K562 (cell line): ENCODE measurements around the gene KRT36. TPM values are rescaled to one million over a fixed set of nuclear protein-coding genes. Genes with fewer than 3 reads are reported as not detected.

ENCODE experiments used
- ATAC-seq: fragments of 200-7000 bp; cut with Tn5 transposase; 3 replicates; pipeline ENCODE4 v1.9.1; 2020; ENCODE audit warnings: moderate library complexity
- BruUV-seq: library from RNA; stranded (reverse); fragments of 400-500 nt; replicated peaks from 2 replicates; lab custom pipeline; 2021; lab: Mats Ljungman, UMichigan
- CTCF ChIA-PET: fragments of 300-600 bp; formaldehyde crosslinking; extraction: SDS; loops from one replicate; lab custom pipeline; 2021; ENCODE audit warnings: low intra/inter-chr PET ratio; lab: Yijun Ruan, JAX
- POLR2A ChIA-PET: fragments of 300-600, 350-650 bp; sonication (Branson Sonifier 250); formaldehyde crosslinking; extraction: SDS; loops from one replicate; lab custom pipeline; 2021; ENCODE audit warnings: antibody characterized with exemption, inconsistent platforms; lab: Yijun Ruan, JAX
- DNase-seq, 4 experiments: peaks; one replicate each; pipeline versions ENCODE4 v3.0.0 to v3.0.0-alpha.2; 2011 to 2018; ENCODE audit warnings: low spot score in 3 of 4, mixed read lengths in 3 of 4; ENCODE audit errors: extremely low read depth in 1 of 4
- FAIRE-seq: peaks from 2 replicates; lab custom pipeline; 2011; peaks lifted over from hg19 to GRCh38; lab: Jason Lieb, UNC
- H2AFZ ChIP-seq: 2 replicates; pipeline ENCODE4 v1.6.0; 2011; ENCODE audit warnings: low read depth, low read length, control low read depth, inconsistent platforms
- H3K27ac ChIP-seq: fragments of 200-600 bp; 3 replicates; pipeline ENCODE4 v1.8.0; 2011; ENCODE audit warnings: low read depth, mild to moderate bottlenecking, control low read depth, inconsistent platforms, low read length, moderate library complexity, mixed read lengths; ENCODE audit errors: extremely low read depth
- H3K27me3 ChIP-seq, 2 experiments: fragments of 300-600 bp in 1 of 2; 2 replicates in 1 of 2; 3 replicates in 1 of 2; pipeline versions ENCODE4 v1.6.0 to v1.8.0; 2011; ENCODE audit warnings: inconsistent platforms in 2 of 2, low read length in 2 of 2, mild to moderate bottlenecking in 1 of 2, mixed read lengths in 1 of 2, moderate library complexity in 1 of 2; ENCODE audit not compliant: control insufficient read depth in 2 of 2, insufficient read depth in 2 of 2
- H3K36me3 ChIP-seq: fragments of 300-600 bp; 3 replicates; pipeline ENCODE4 v1.8.0; 2011; ENCODE audit warnings: mild to moderate bottlenecking, low read length, inconsistent platforms; ENCODE audit not compliant: control insufficient read depth, insufficient read depth
- H3K4me1 ChIP-seq, 2 experiments: fragments of 200-600 bp in 1 of 2; replicated peaks in 1 of 2; 2 replicates in 1 of 2; 3 replicates in 1 of 2; pipeline versions ENCODE4 v1.5.1 to v1.8.0; 2011; ENCODE audit warnings: inconsistent platforms in 2 of 2, low read length in 2 of 2, mild to moderate bottlenecking in 1 of 2, mixed read lengths in 1 of 2, moderate library complexity in 1 of 2; ENCODE audit not compliant: control insufficient read depth in 2 of 2, insufficient read depth in 2 of 2
- H3K4me2 ChIP-seq: 2 replicates; pipeline ENCODE4 v1.6.1; 2011; ENCODE audit warnings: low read length, control low read depth, inconsistent platforms, mixed read lengths; ENCODE audit not compliant: insufficient read depth
- H3K4me3 ChIP-seq: fragments of 200-600 bp; sonication (generic), shearing (Covaris generic); 2 replicates; pipeline ENCODE4 v1.5.1; 2016; ENCODE audit warnings: control low read depth, inconsistent platforms
- H3K79me2 ChIP-seq: fragments of 200-600 bp; 3 replicates; pipeline ENCODE4 v1.8.0; 2011; ENCODE audit warnings: low read length, inconsistent platforms; ENCODE audit not compliant: control insufficient read depth, insufficient read depth
- H3K9ac ChIP-seq, 2 experiments: 2 replicates each; pipeline versions ENCODE4 v1.6.0 to v1.6.1; 2011; ENCODE audit warnings: low read depth in 2 of 2, low read length in 2 of 2, control low read depth in 1 of 2, inconsistent platforms in 1 of 2, mild to moderate bottlenecking in 1 of 2, mixed read lengths in 1 of 2; ENCODE audit not compliant: insufficient read depth in 1 of 2
- H3K9me1 ChIP-seq: one replicate; pipeline ENCODE4 v1.6.0; 2011; ENCODE audit warnings: inconsistent platforms, mild to moderate bottlenecking, low read length, moderate library complexity; ENCODE audit not compliant: control insufficient read depth, insufficient read depth
- H3K9me3 ChIP-seq: replicated peaks from 2 replicates; pipeline ENCODE4 v1.5.1; 2011; ENCODE audit warnings: low read depth, low read length, inconsistent platforms; ENCODE audit not compliant: control insufficient read depth, insufficient read depth
- H4K20me1 ChIP-seq: replicated peaks from 2 replicates; pipeline ENCODE4 v1.6.1; 2011; ENCODE audit warnings: low read length, inconsistent platforms, mixed read lengths; ENCODE audit not compliant: control insufficient read depth, insufficient read depth
- MEIS2 ChIP-seq: fragments of 450-650 bp; IDR thresholded peaks from 2 replicates; pipeline ENCODE4 v1.6.1; 2014; ENCODE audit warnings: mild to moderate bottlenecking; ENCODE audit not compliant: partially characterized antibody
- U2AF1 ChIP-seq: fragments of 200-400 bp; formaldehyde crosslinking; optimal IDR thresholded peaks from 2 replicates; pipeline ENCODE3; 2017; ENCODE audit warnings: mild to moderate bottlenecking, low read depth, low read length, moderate library complexity
- WGBS: fragments of 100-300 bp; shearing (Covaris generic); methylation state at CpG from one replicate; pipeline ENCODE4 v1.1.6; 2016; ENCODE audit warnings: low coverage, mixed read lengths; ENCODE audit not compliant: insufficient coverage; ENCODE audit errors: missing lambda C conversion rate; 5-methylcytosine and 5-hydroxymethylcytosine counted together
- in situ Hi-C: fragments of 300-500 bp; cut with MboI; formaldehyde crosslinking; loops from 4 replicates; pipeline ENCODE4 v1.15.0; 2018; ENCODE audit warnings: inconsistent platforms, mixed read lengths
- intact Hi-C: fragments of 100-400 bp; cut with micrococcal nuclease; formaldehyde crosslinking; loops from 2 replicates; pipeline ENCODE4 v1.14.2; 2022
- polyA plus RNA-seq, 8 experiments: library from polyadenylated mRNA; depleted of rRNA in 4 of 8; stranded (reverse) in 5 of 8; unstranded in 3 of 8; fragments of >200 nt; fragmentation: Nextera tagmentation in 2 of 8; fragmentation: Illumina TruSeq in 1 of 8; extraction: Ambion mirVana in 2 of 8; extraction: Trizol in 1 of 8; gene quantifications; 2 replicates each; pipeline versions ENCODE4 v1.2.1 to v1.2.3, GENCODE V29; 2011 to 2014; ENCODE audit warnings: inconsistent platforms in 1 of 8, missing spikeins in 1 of 8
- total RNA-seq, 7 experiments: library from RNA; depleted of rRNA in 6 of 7; stranded (reverse); fragments of >200 nt in 6 of 7; fragmentation: Illumina TruSeq in 2 of 7; extraction: Trizol in 2 of 7; gene quantifications; 2 replicates each; pipeline versions ENCODE4 v1.2.1 to v1.2.3, GENCODE V29; 2011 to 2021; ENCODE audit warnings: low replicate concordance in 1 of 7
- TF ChIP-seq, protein P1 (sequence below), 2 experiments: IDR thresholded peaks in 1 of 2; conservative IDR thresholded peaks in 1 of 2; 2 replicates each; pipeline ENCODE4 v1.6.1; 2016; ENCODE audit warnings: low read depth in 2 of 2, mild to moderate bottlenecking in 1 of 2, missing compliant biosample characterization in 1 of 2, missing genetic modification characterization in 1 of 2, moderate library complexity in 1 of 2

KRT36 gene
- total and polyA plus RNA-seq, 9 of the 15 experiments (the other 6 are each of a cell fraction or from before 2014, with no cell fraction given): 0.04 TPM; not detected in 8

DNA sequence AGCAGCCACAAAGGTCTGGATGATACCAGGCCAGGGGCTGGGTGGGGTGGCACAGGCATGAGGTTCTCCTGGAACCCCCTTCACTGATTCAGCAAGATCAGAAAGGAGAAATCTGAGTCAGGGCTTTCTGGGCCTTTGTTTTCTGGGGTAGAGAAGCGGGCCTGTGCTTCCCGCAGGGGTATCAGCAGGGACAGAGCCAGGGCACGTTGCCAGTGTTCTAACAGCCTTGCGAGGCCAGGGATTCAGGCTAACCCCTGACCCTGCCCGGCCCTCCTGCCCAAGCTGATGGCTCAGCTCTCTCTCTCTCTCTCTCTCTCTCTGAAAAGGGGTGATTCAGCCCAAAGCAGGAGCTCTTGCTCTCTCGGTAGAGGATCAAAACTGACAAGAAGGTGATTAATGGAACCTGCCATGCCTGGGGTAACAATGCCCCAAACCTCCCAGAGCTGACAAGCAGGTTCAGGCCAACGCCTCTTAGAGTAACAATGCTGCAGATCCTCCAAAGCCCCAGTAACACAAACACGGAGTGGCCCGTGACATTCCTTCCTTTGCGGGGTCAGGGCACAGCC, 17.7 kb upstream of the KRT36 start:
- TF ChIP-seq U2AF1 (no peak), MEIS2 (peak; percentile 74)
- TF ChIP-seq, protein P1, sequence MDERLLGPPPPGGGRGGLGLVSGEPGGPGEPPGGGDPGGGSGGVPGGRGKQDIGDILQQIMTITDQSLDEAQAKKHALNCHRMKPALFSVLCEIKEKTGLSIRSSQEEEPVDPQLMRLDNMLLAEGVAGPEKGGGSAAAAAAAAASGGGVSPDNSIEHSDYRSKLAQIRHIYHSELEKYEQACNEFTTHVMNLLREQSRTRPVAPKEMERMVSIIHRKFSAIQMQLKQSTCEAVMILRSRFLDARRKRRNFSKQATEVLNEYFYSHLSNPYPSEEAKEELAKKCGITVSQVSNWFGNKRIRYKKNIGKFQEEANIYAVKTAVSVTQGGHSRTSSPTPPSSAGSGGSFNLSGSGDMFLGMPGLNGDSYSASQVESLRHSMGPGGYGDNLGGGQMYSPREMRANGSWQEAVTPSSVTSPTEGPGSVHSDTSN (CRISPR knock-in tag; IDR thresholded peaks at IDR 0.05; ENCODE audit: low read depth): no peak
- TF ChIP-seq, protein P1 (tag; conservative IDR thresholded peaks at IDR 0.05; ENCODE audit: low read depth): peak; percentile 63
- FAIRE-seq (no peak), DNase-seq (no peak), ATAC-seq (no peak)
- 37% methylated on average over 10 of the region's 10 CpGs for WGBS
- no peaks in the 10 kb centered on the region for H3K9me1 ChIP-seq
- H3K79me2 ChIP-seq: no peaks in the 10 kb centered on the region
- BruUV-seq: no TSS peak
- in situ Hi-C loops (no loop called here), intact Hi-C loops (no loop called here)
- ChIA-PET POLR2A (interaction anchor here (0.6 kb wide), 1 partner anchor 103 kb away, joined by 3 read pairs; no protein-coding TSS in a partner anchor), CTCF (no interaction called here)
- peaks cover 39 to 44% of the 10 kb centered on the region in 2 experiments for H3K4me1 ChIP-seq
- no peaks in the 10 kb centered on the region for H4K20me1 ChIP-seq
- H3K4me2 ChIP-seq: no peak overlapping the region
- no peak overlapping the region for H3K4me3 ChIP-seq
- H3K9ac ChIP-seq: peak overlapping the region in 1 of 2 experiments; percentile 31; a peak in 1 of 4 replicates
- no peak overlapping the region for H3K27ac ChIP-seq
- H3K27me3 ChIP-seq: no peaks in the 10 kb centered on the region
- no peaks in the 10 kb centered on the region for H3K9me3 ChIP-seq
- H2AFZ ChIP-seq: peak overlapping the region; percentile 33; the same call in 1 of the 2 replicates
- no peaks in the 10 kb centered on the region; the same call in 2 of the 3 replicates for H3K36me3 ChIP-seq
